Body of pancreas (tissue), 4 donors: ENCODE data around the gene PARL.
"Not testable (repeated sequence)": the region's sequence is repeated elsewhere in the genome, so short reads cannot be mapped to it uniquely, and the experiment has no call there.

Experiments
- CTCF ChIP-seq, 7 experiments: fragments of 450-650 bp in 4 of 7; fragments of 200-600 bp in 3 of 7; sonication (generic) in 3 of 7; IDR thresholded peaks; one replicate each; pipeline ENCODE4 v1.5.1; 2016 to 2019; ENCODE audit warnings: antibody characterized with exemption in 7 of 7
- POLR2A ChIP-seq, 3 donors: fragments of 450-650 bp; IDR thresholded peaks; one replicate each; pipeline ENCODE4 v1.6.1; 2016; ENCODE audit warnings: antibody characterized with exemption in 3 of 3, mild to moderate bottlenecking in 2 of 3

- TF ChIP-seq CTCF, POLR2A (IDR thresholded peaks at IDR 0.05): not testable (repeated sequence)
Observed at GRCh38 chr3:183784503-183784902, 100.2 kb downstream of the PARL start.
